Measurements from ENCODE around the gene C2CD3.

The C2CD3 gene

GRCh38 chr11:74009675-74010305, 161.0 kb downstream of the C2CD3 start:
- H3K27me3 ChIP-seq (ENCODE audit: low read depth, low read length) = no peaks in the 10 kb centered on the region
- no peak overlapping the region for H3K9ac ChIP-seq (ENCODE audit: low read length)
- H2AFZ ChIP-seq (ENCODE audit: low read depth, low read length) = no peak overlapping the region
- H3K79me2 ChIP-seq (ENCODE audit: low read length) = no peaks in the 10 kb centered on the region
- no peaks in the 10 kb centered on the region for H3K9me3 ChIP-seq (ENCODE audit: insufficient read depth, low read length)
- H3K4me2 ChIP-seq (ENCODE audit: low read length) = no peak overlapping the region
- peaks cover 7% of the 10 kb centered on the region for H3K36me3 ChIP-seq (replicated peaks; ENCODE audit: low read depth, low read length)
- no peaks in the 10 kb centered on the region for H4K20me1 ChIP-seq (ENCODE audit: insufficient read depth, low read length)
- H3K4me1 ChIP-seq (ENCODE audit: low read length) = peaks cover 16% of the 10 kb centered on the region
- H3K27ac ChIP-seq (ENCODE audit: low read length) = no peak overlapping the region
- no peak overlapping the region for H3K4me3 ChIP-seq (ENCODE audit: low read length)
- no peak for TF ChIP-seq CTCF (IDR thresholded peaks at IDR 0.05; ENCODE audit: low read depth, low read length)
- no peak for TF ChIP-seq EZH2phosphoT487 (IDR thresholded peaks at IDR 0.05; ENCODE audit: low read depth)

GRCh38 chr11:74009230-74009547, 161.6 kb downstream of the C2CD3 start:
- H3K36me3 ChIP-seq (replicated peaks; ENCODE audit: low read depth, low read length) = peaks cover 7% of the 10 kb centered on the region
- no peak overlapping the region for H3K27ac ChIP-seq (ENCODE audit: low read length)
- H3K9ac ChIP-seq (ENCODE audit: low read length) = no peak overlapping the region
- no peak for TF ChIP-seq EZH2phosphoT487 (IDR thresholded peaks at IDR 0.05; ENCODE audit: low read depth)
- TF ChIP-seq CTCF (IDR thresholded peaks at IDR 0.05; ENCODE audit: low read depth, low read length) = no peak
- H3K79me2 ChIP-seq (ENCODE audit: low read length) = no peaks in the 10 kb centered on the region
- H3K27me3 ChIP-seq (ENCODE audit: low read depth, low read length) = no peaks in the 10 kb centered on the region
- H3K4me3 ChIP-seq (ENCODE audit: low read length) = no peak overlapping the region
- H3K9me3 ChIP-seq (ENCODE audit: insufficient read depth, low read length) = no peaks in the 10 kb centered on the region
- H2AFZ ChIP-seq (ENCODE audit: low read depth, low read length) = no peak overlapping the region
- peaks cover 16% of the 10 kb centered on the region for H3K4me1 ChIP-seq (ENCODE audit: low read length)
- no peaks in the 10 kb centered on the region for H4K20me1 ChIP-seq (ENCODE audit: insufficient read depth, low read length)
- no peak overlapping the region for H3K4me2 ChIP-seq (ENCODE audit: low read length)

- Histone ChIP-seq H3K9ac (ENCODE audit: low read length) (no peak within 1 kb of the TSS), H3K79me2 (ENCODE audit: low read length) (no peaks in the 10 kb centered on the region), H4K20me1 (ENCODE audit: insufficient read depth, low read length) (no peaks in the 10 kb centered on the region), H3K4me3 (ENCODE audit: low read length) (no peak within 1 kb of the TSS), H3K27ac (ENCODE audit: low read length) (no peak within 1 kb of the TSS), H3K36me3 (replicated peaks; ENCODE audit: low read depth, low read length) (peaks cover 7% of the 10 kb centered on the region), H3K4me1 (ENCODE audit: low read length) (peaks cover 16% of the 10 kb centered on the region), H3K9me3 (ENCODE audit: insufficient read depth, low read length) (no peaks in the 10 kb centered on the region), H2AFZ (ENCODE audit: low read depth, low read length) (no peak within 1 kb of the TSS), H3K4me2 (ENCODE audit: low read length) (no peak within 1 kb of the TSS), H3K27me3 (ENCODE audit: low read depth, low read length) (no peaks in the 10 kb centered on the region)
- TF ChIP-seq CTCF (IDR thresholded peaks at IDR 0.05; ENCODE audit: low read depth, low read length) (no peak), EZH2phosphoT487 (IDR thresholded peaks at IDR 0.05; ENCODE audit: low read depth) (no peak)
These were observed 162.2 kb downstream of the C2CD3 start, which contains the start of gene UCP3 for GRCh38 chr11:74008373-74009229. Gene UCP3 (minus strand): TSS chr11:74009085. CDS start chr11:74007042, 2,043 bp downstream.

- no peaks in the 10 kb centered on the region for H3K9me3 ChIP-seq (ENCODE audit: insufficient read depth, low read length)
- H3K27me3 ChIP-seq (ENCODE audit: low read depth, low read length) = no peaks in the 10 kb centered on the region
- H2AFZ ChIP-seq (ENCODE audit: low read depth, low read length) = no peak overlapping the region
- H3K79me2 ChIP-seq (ENCODE audit: low read length) = no peaks in the 10 kb centered on the region
- H3K4me2 ChIP-seq (ENCODE audit: low read length) = no peak overlapping the region
- H3K9ac ChIP-seq (ENCODE audit: low read length) = no peak overlapping the region
- H3K36me3 ChIP-seq (replicated peaks; ENCODE audit: low read depth, low read length) = peaks cover 2% of the 10 kb centered on the region
- H4K20me1 ChIP-seq (ENCODE audit: insufficient read depth, low read length) = no peaks in the 10 kb centered on the region
- TF ChIP-seq CTCF (IDR thresholded peaks at IDR 0.05; ENCODE audit: low read depth, low read length) (no peak), EZH2phosphoT487 (IDR thresholded peaks at IDR 0.05; ENCODE audit: low read depth) (no peak)
- no peak overlapping the region for H3K4me3 ChIP-seq (ENCODE audit: low read length)
- peaks cover 16% of the 10 kb centered on the region for H3K4me1 ChIP-seq (ENCODE audit: low read length)
- no peak overlapping the region for H3K27ac ChIP-seq (ENCODE audit: low read length)
These were observed 163.0 kb downstream of the C2CD3 start for GRCh38 chr11:74007691-74008372.
